H1 (cell line): ENCODE measurements around the gene GPS1. TPM values are rescaled to one million over a fixed set of nuclear protein-coding genes. Genes with fewer than 3 reads are reported as not detected.
A peak's percentile ranks its signal among the peaks of the same experiment; 100 is the strongest.

ENCODE experiments used
- CTCF ChIA-PET: fragments of 300-600 bp; sonication (Branson Sonifier 250); formaldehyde crosslinking; loops from one replicate; lab custom pipeline; 2021; ENCODE audit not compliant: partially characterized antibody; lab: Charles Lee
- POLR2A ChIA-PET: fragments of 300-600 bp; sonication (Branson Sonifier 250); formaldehyde crosslinking; loops from one replicate; lab custom pipeline; 2021; ENCODE audit warnings: inconsistent platforms; ENCODE audit not compliant: partially characterized antibody; lab: Charles Lee
- DNase-seq, 2 experiments: peaks; one replicate each; pipeline versions ENCODE4 v3.0.0 to v3.0.0-alpha.2; 2010 to 2022; ENCODE audit warnings: low spot score in 2 of 2, low read depth in 1 of 2, mixed read lengths in 1 of 2
- FAIRE-seq: peaks from 2 replicates; lab custom pipeline; 2011; peaks lifted over from hg19 to GRCh38; lab: Jason Lieb, UNC
- H2AFZ ChIP-seq: 2 replicates; pipeline ENCODE4 v1.8.1; 2012; ENCODE audit warnings: low read length, inconsistent platforms
- H2AK5ac ChIP-seq: 2 replicates; pipeline ENCODE4 v1.6.1; 2013; ENCODE audit warnings: low read depth, low read length
- H2BK120ac ChIP-seq: replicated peaks from 2 replicates; pipeline ENCODE3; 2013; ENCODE audit warnings: low read depth, low read length, inconsistent platforms
- H2BK12ac ChIP-seq: 2 replicates; pipeline ENCODE4 v1.6.1; 2013; ENCODE audit warnings: low read depth, low read length
- H2BK15ac ChIP-seq: 2 replicates; pipeline ENCODE4 v1.6.1; 2013; ENCODE audit warnings: low read length
- H2BK20ac ChIP-seq: 2 replicates; pipeline ENCODE4 v1.6.1; 2013; ENCODE audit warnings: low read length
- H2BK5ac ChIP-seq: 2 replicates; pipeline ENCODE4 v1.6.1; 2013; ENCODE audit warnings: low read depth, low read length
- H3K14ac ChIP-seq: 2 replicates; pipeline ENCODE4 v1.6.1; 2013; ENCODE audit warnings: inconsistent platforms; ENCODE audit not compliant: insufficient read length
- H3K18ac ChIP-seq: 2 replicates; pipeline ENCODE4 v1.6.1; 2013; ENCODE audit warnings: low read length; ENCODE audit errors: extremely low read depth
- H3K23ac ChIP-seq: 2 replicates; pipeline ENCODE4 v1.6.1; 2013; ENCODE audit warnings: inconsistent platforms; ENCODE audit not compliant: insufficient read length
- H3K23me2 ChIP-seq: 2 replicates; pipeline ENCODE4 v1.6.1; 2013; ENCODE audit warnings: low read depth, low read length
- H3K27ac ChIP-seq: 2 replicates; pipeline ENCODE4 v1.6.1; 2011; ENCODE audit warnings: low read depth, low read length, inconsistent platforms
- H3K27me3 ChIP-seq, 4 experiments: replicated peaks in 1 of 4; 1 replicate in 1 of 4; 2 replicates in 3 of 4; pipeline versions ENCODE4 v1.6.1 to v1.8.1; 2011 to 2013; ENCODE audit warnings: low read length in 3 of 4, mild to moderate bottlenecking in 3 of 4, inconsistent platforms in 2 of 4, mixed read lengths in 2 of 4, moderate library complexity in 1 of 4; ENCODE audit not compliant: control insufficient read depth in 3 of 4, insufficient read depth in 3 of 4; ENCODE audit errors: extremely low read depth in 1 of 4
- H3K36me3 ChIP-seq, 4 experiments: 2 replicates each; pipeline versions ENCODE4 v1.6.1 to v1.8.1; 2011 to 2013; ENCODE audit warnings: mild to moderate bottlenecking in 4 of 4, low read length in 3 of 4, moderate library complexity in 2 of 4, control low read depth in 1 of 4, inconsistent platforms in 1 of 4; ENCODE audit not compliant: insufficient read depth in 4 of 4, control insufficient read depth in 2 of 4
- H3K4ac ChIP-seq: replicated peaks from 2 replicates; pipeline ENCODE3; 2013; ENCODE audit warnings: low read length, low read depth, mixed read lengths, inconsistent platforms; ENCODE audit not compliant: insufficient read length
- H3K4me1 ChIP-seq, 4 experiments: replicated peaks in 1 of 4; 1 replicate in 1 of 4; 2 replicates in 3 of 4; pipeline versions ENCODE4 v1.6.1 to v1.8.1; 2011 to 2013; ENCODE audit warnings: low read length in 3 of 4, inconsistent platforms in 2 of 4, mixed read lengths in 1 of 4; ENCODE audit not compliant: insufficient read depth in 4 of 4, control insufficient read depth in 3 of 4
- H3K4me2 ChIP-seq, 2 experiments: 2 replicates each; pipeline versions ENCODE4 v1.6.1 to v1.8.1; 2011 to 2013; ENCODE audit warnings: low read depth in 2 of 2, low read length in 2 of 2, control low read depth in 1 of 2, inconsistent platforms in 1 of 2, mild to moderate bottlenecking in 1 of 2; ENCODE audit not compliant: insufficient read depth in 1 of 2
- H3K4me3 ChIP-seq, 4 experiments: fragments of 200-600, 300-600 bp in 1 of 4; sonication (generic), shearing (Covaris generic), sonication (Bioruptor Twin) in 1 of 4; 2 replicates each; pipeline versions ENCODE4 v1.5.1 to v1.8.1; 2011 to 2016; ENCODE audit warnings: low read length in 4 of 4, low read depth in 3 of 4, control low read depth in 2 of 4, inconsistent platforms in 2 of 4, mild to moderate bottlenecking in 2 of 4, mixed read lengths in 1 of 4, moderate library complexity in 1 of 4; ENCODE audit not compliant: insufficient read depth in 2 of 4; ENCODE audit errors: extremely low read depth in 1 of 4
- H3K56ac ChIP-seq: replicated peaks from 2 replicates; pipeline ENCODE3; 2013; ENCODE audit warnings: low read depth, mild to moderate bottlenecking, mixed read lengths, low read length, inconsistent platforms; ENCODE audit not compliant: insufficient read length
- H3K79me1 ChIP-seq: 2 replicates; pipeline ENCODE4 v1.6.1; 2013; ENCODE audit warnings: low read depth, low read length, control low read depth
- H3K79me2 ChIP-seq, 2 experiments: 2 replicates each; pipeline versions ENCODE4 v1.6.1 to v1.8.1; 2012 to 2013; ENCODE audit warnings: low read length in 2 of 2, mild to moderate bottlenecking in 2 of 2, inconsistent platforms in 1 of 2; ENCODE audit not compliant: insufficient read depth in 2 of 2, control insufficient read depth in 1 of 2
- H3K9ac ChIP-seq, 4 experiments: replicated peaks in 1 of 4; 1 replicate in 1 of 4; 2 replicates in 3 of 4; pipeline versions ENCODE4 v1.6.1 to v1.8.1; 2011 to 2013; ENCODE audit warnings: low read depth in 3 of 4, low read length in 3 of 4, control low read depth in 2 of 4, mild to moderate bottlenecking in 2 of 4, moderate library complexity in 2 of 4, inconsistent platforms in 1 of 4; ENCODE audit errors: extremely low read depth in 1 of 4
- H3K9me3 ChIP-seq, 2 experiments: 2 replicates each; pipeline versions ENCODE4 v1.6.1 to v1.8.1; 2012 to 2013; ENCODE audit warnings: mild to moderate bottlenecking in 2 of 2, moderate library complexity in 2 of 2, control low read depth in 1 of 2, inconsistent platforms in 1 of 2, low read depth in 1 of 2, low read length in 1 of 2, mixed read lengths in 1 of 2; ENCODE audit not compliant: insufficient read depth in 2 of 2
- H4K20me1 ChIP-seq, 2 experiments: replicated peaks in 1 of 2; 2 replicates each; pipeline versions ENCODE3 to v1.8.1; 2011 to 2013; ENCODE audit warnings: inconsistent platforms in 2 of 2, low read length in 2 of 2, mild to moderate bottlenecking in 1 of 2; ENCODE audit not compliant: insufficient read depth in 2 of 2, control insufficient read depth in 1 of 2
- H4K5ac ChIP-seq: 2 replicates; pipeline ENCODE4 v1.6.1; 2013; ENCODE audit warnings: low read length, low read depth, mixed read lengths, inconsistent platforms; ENCODE audit not compliant: insufficient read length
- H4K8ac ChIP-seq: 2 replicates; pipeline ENCODE4 v1.8.0; 2013; ENCODE audit warnings: mild to moderate bottlenecking, moderate library complexity, low read length, inconsistent platforms; ENCODE audit not compliant: insufficient read depth; ENCODE audit errors: extremely low read depth
- H4K91ac ChIP-seq: replicated peaks from 2 replicates; pipeline ENCODE3; 2013; ENCODE audit warnings: low read length, mixed read lengths, inconsistent platforms; ENCODE audit not compliant: insufficient read length
- ASH2L ChIP-seq: fragments of 200-600, 300-600 bp; sonication (generic); IDR thresholded peaks from one replicate; pipeline ENCODE4 v1.7.1; 2017; ENCODE audit warnings: low read length
- EZH2 ChIP-seq: fragments of 200-600 bp; sonication (generic); IDR thresholded peaks from 2 replicates; pipeline ENCODE4 v1.7.1; 2012; ENCODE audit warnings: low read depth, mild to moderate bottlenecking, moderate library complexity, low read length, inconsistent platforms; ENCODE audit not compliant: severe bottlenecking
- WGBS, 2 experiments: shearing (Covaris generic) in 1 of 2; methylation state at CpG; one replicate each; pipeline versions ENCODE4 v1.1.6 to v1.1.7; 2013 to 2015; ENCODE audit warnings: low lambda C conversion rate in 2 of 2, mixed read lengths in 2 of 2, inconsistent platforms in 1 of 2, low coverage in 1 of 2, missing lambda C conversion rate in 1 of 2; ENCODE audit not compliant: insufficient replicate concordance in 2 of 2, insufficient coverage in 1 of 2, insufficient read length in 1 of 2; ENCODE audit errors: extremely low coverage in 1 of 2, missing lambda C conversion rate in 1 of 2; 5-methylcytosine and 5-hydroxymethylcytosine counted together
- polyA plus RNA-seq, 7 experiments: library from polyadenylated mRNA; depleted of rRNA in 3 of 7; stranded (reverse) in 5 of 7; unstranded in 2 of 7; fragments of >200 nt in 5 of 7; fragments of 200-250 nt in 2 of 7; gene quantifications; 1 replicate in 5 of 7; 2 replicates in 1 of 7; 4 replicates in 1 of 7; pipeline versions ENCODE4 v1.2.1 to v1.2.3, GENCODE V29; 2011 to 2013; ENCODE audit warnings: missing spikeins in 2 of 7, mixed read lengths in 2 of 7
- total RNA-seq: library from RNA; stranded (reverse); fragmentation: NEBNext Ultra II Directional; extraction: Animal tissue kit (Norgen Biotek cat#: 25700); gene quantifications from 2 replicates; pipeline ENCODE4 v1.2.1, GENCODE V29; 2021

The GPS1 gene
- total and polyA plus RNA-seq, 2 of the 8 experiments (the other 6 are each of a cell fraction or from before 2014, with no cell fraction given), result 153 to 277 TPM

DNA sequence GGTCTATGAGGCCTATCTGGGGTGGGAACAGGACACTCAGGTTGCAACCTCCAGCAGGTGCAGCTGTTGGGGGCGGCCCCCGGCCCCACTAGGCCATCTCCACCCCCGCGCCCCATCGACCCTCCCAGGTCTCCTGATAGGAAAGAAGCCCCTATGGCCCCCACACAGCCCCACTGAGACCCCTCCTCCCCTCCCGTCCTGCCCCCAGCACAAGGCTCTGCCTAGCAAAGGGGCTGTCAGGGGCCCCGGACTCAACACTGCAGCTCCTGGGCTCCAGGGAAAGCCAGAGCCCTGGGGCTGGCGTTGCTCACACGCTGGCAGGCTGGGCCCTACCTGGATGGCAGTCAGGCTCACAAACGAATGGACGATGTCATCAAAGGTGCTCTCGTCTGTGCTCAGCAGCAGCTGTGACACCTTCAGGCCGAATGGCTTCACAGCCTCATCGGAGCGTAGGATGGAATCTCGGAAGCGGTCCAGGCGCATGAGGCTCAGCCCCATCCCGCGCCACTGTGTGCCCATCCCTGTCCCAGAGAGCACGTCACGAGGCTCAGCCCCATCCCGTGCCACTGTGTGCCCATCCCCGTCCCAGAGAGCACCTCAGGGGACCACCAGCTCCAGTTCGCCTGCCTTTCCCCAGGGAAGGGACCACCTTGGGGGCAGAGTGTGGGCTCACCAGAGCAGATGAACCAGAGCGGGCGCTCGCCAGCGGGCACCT lies 39.0 kb downstream of the GPS1 start:
- no peak for FAIRE-seq
- peaks cover 65 to 95% (median 88%) of the 10 kb centered on the region in 4 experiments for H3K36me3 ChIP-seq
- H3K9ac ChIP-seq, result no peak overlapping the region
- TF ChIP-seq ASH2L, result no peak
- no peak for TF ChIP-seq EZH2

More for the DNA sequence above, 39.0 kb downstream of the GPS1 start:
- no peaks in the 10 kb centered on the region for H3K23me2 ChIP-seq
- H2AFZ ChIP-seq, result no peak overlapping the region
- DNase-seq, result peak in 1 of 2 experiments; percentile 42
- ChIA-PET CTCF (interaction anchor here (0.9 to 2.2 kb wide), 5 partner anchors 13 to 63 kb away, joined by 3 to 9 read pairs (median 4); partner anchors contain the start of gene DCXR), POLR2A (interaction anchor here (0.8 to 8.8 kb wide), 5 partner anchors 13 to 34 kb away, joined by 3 to 105 read pairs (median 4); partner anchors contain the start of gene DUS1L)
- peak overlapping the region; percentile 68 for H4K8ac ChIP-seq
- no peak overlapping the region for H2AK5ac ChIP-seq
- no peak overlapping the region for H3K18ac ChIP-seq
- H3K4me1 ChIP-seq, result peaks cover 0 to 3% (median 0%) of the 10 kb centered on the region in 4 experiments; a peak in 1 of 7 replicates
- H3K9me3 ChIP-seq, result no peaks in the 10 kb centered on the region
- peaks cover 22 to 77% of the 10 kb centered on the region in 2 experiments for H4K20me1 ChIP-seq
- no peak overlapping the region for H4K91ac ChIP-seq
- H3K23ac ChIP-seq, result no peak overlapping the region
- H3K79me2 ChIP-seq, result peaks cover 0 to 18% of the 10 kb centered on the region in 2 experiments; a peak in 2 of 4 replicates
- peaks cover 13% of the 10 kb centered on the region for H3K79me1 ChIP-seq
- H4K5ac ChIP-seq, result no peak overlapping the region
- no peak overlapping the region for H2BK20ac ChIP-seq
- no peak overlapping the region for H3K56ac ChIP-seq
- no peaks in the 10 kb centered on the region for H3K27me3 ChIP-seq
- no peak overlapping the region for H3K4me3 ChIP-seq
- 94% methylated on average over 24 of the region's 29 CpGs; no CpG with 5 or more reads in 1 of the 2 experiments for WGBS, 2 experiments
- no peak overlapping the region for H2BK15ac ChIP-seq
- H2BK5ac ChIP-seq, result no peak overlapping the region
- no peak overlapping the region for H3K4ac ChIP-seq
- H3K14ac ChIP-seq, result no peak overlapping the region
- no peak overlapping the region for H2BK12ac ChIP-seq
- H3K27ac ChIP-seq, result no peak overlapping the region
- no peak overlapping the region for H3K4me2 ChIP-seq
- no peak overlapping the region for H2BK120ac ChIP-seq
